Measurements from ENCODE around the gene SRSF3.

GRCh38 chr6:36545767-36546307 is 48.3 kb upstream of the SRSF3 start:
- TF ChIP-seq POLR2A (IDR thresholded peaks at IDR 0.05; ENCODE audit: low read length) (no peak), ESRRA (IDR thresholded peaks at IDR 0.05; ENCODE audit: borderline replicate concordance, low read length) (no peak), NR3C1 (IDR thresholded peaks at IDR 0.05) (no peak), CTCF (IDR thresholded peaks at IDR 0.05) (no peak), E2F6 (IDR thresholded peaks at IDR 0.05; ENCODE audit: borderline replicate concordance, low read depth) (no peak), POLR2AphosphoS2 (conservative IDR thresholded peaks at IDR 0.05; ENCODE audit: low read length) (no peak), BHLHE40 (IDR thresholded peaks at IDR 0.05; ENCODE audit: low read depth, low read length) (no peak), MAFK (IDR thresholded peaks at IDR 0.05; ENCODE audit: partially characterized antibody) (no peak)

All from A549 (cell line).